ENCODE measurements around the gene CHST6.
A peak's percentile ranks its signal among the peaks of the same experiment; 100 is the strongest.
"Not testable (repeated sequence)": the region's sequence is repeated elsewhere in the genome, so short reads cannot be mapped to it uniquely, and the experiment has no call there.

Gene CHST6

GRCh38 chr16:75526032-75526790, 31.0 kb upstream of the CHST6 start:
- H3K4me1 ChIP-seq (ENCODE audit: low read depth, poor library complexity, severe bottlenecking) = no peaks in the 10 kb centered on the region
- no peak overlapping the region for H3K4me3 ChIP-seq (IDR thresholded peaks at IDR 0.05; ENCODE audit: insufficient read depth, low read depth, low read length)
- H4K20me1 ChIP-seq (ENCODE audit: insufficient read depth) = no peaks in the 10 kb centered on the region
- no peak overlapping the region for H3K27ac ChIP-seq
- no peaks in the 10 kb centered on the region for H3K79me2 ChIP-seq (ENCODE audit: insufficient read depth, low read depth)
- no peak overlapping the region for H2AFZ ChIP-seq (ENCODE audit: low read depth)
- no peak for TF ChIP-seq CTCF (conservative IDR thresholded peaks at IDR 0.05; ENCODE audit: low read depth, low read length)
- no peaks in the 10 kb centered on the region for H3K36me3 ChIP-seq (ENCODE audit: insufficient read depth)
- H3K27me3 ChIP-seq (ENCODE audit: insufficient read depth, low read depth) = no peaks in the 10 kb centered on the region
- no peak overlapping the region for H3K4me2 ChIP-seq
- no peak overlapping the region for H3K9ac ChIP-seq

GRCh38 chr16:75519175-75519574, 23.9 kb upstream of the CHST6 start:
- no peak for TF ChIP-seq CTCF (conservative IDR thresholded peaks at IDR 0.05; ENCODE audit: low read depth, low read length)
- Histone ChIP-seq H3K9ac (no peak overlapping the region), H2AFZ (ENCODE audit: low read depth) (no peak overlapping the region)

GRCh38 chr16:75516189-75516966, 21.1 kb upstream of the CHST6 start:
- not testable (repeated sequence) for H3K4me3 ChIP-seq (IDR thresholded peaks at IDR 0.05; ENCODE audit: insufficient read depth, low read depth, low read length); H3K27me3 ChIP-seq (ENCODE audit: insufficient read depth, low read depth); H4K20me1 ChIP-seq (ENCODE audit: insufficient read depth); H3K27ac ChIP-seq; H3K36me3 ChIP-seq (ENCODE audit: insufficient read depth); H3K79me2 ChIP-seq (ENCODE audit: insufficient read depth, low read depth); H3K4me1 ChIP-seq (ENCODE audit: low read depth, poor library complexity, severe bottlenecking)
- Histone ChIP-seq H3K4me2 (peak overlapping the region; percentile 66), H2AFZ (ENCODE audit: low read depth) (peak overlapping the region; percentile 98), H3K9ac (peak overlapping the region; percentile 71)

More at GRCh38 chr16:75519175-75519574, 23.9 kb upstream of the CHST6 start:
- H3K36me3 ChIP-seq (ENCODE audit: insufficient read depth) = no peaks in the 10 kb centered on the region
- H3K4me2 ChIP-seq = no peak overlapping the region
- H3K4me3 ChIP-seq (IDR thresholded peaks at IDR 0.05; ENCODE audit: insufficient read depth, low read depth, low read length) = no peak overlapping the region
- H3K27me3 ChIP-seq (ENCODE audit: insufficient read depth, low read depth) = no peaks in the 10 kb centered on the region
- no peaks in the 10 kb centered on the region for H3K4me1 ChIP-seq (ENCODE audit: low read depth, poor library complexity, severe bottlenecking)
- H3K79me2 ChIP-seq (ENCODE audit: insufficient read depth, low read depth) = no peaks in the 10 kb centered on the region
- H3K27ac ChIP-seq = no peak overlapping the region
- H4K20me1 ChIP-seq (ENCODE audit: insufficient read depth) = no peaks in the 10 kb centered on the region

- no peaks in the 10 kb centered on the region for H3K27me3 ChIP-seq (ENCODE audit: insufficient read depth, low read depth)
- no peak for TF ChIP-seq CTCF (conservative IDR thresholded peaks at IDR 0.05; ENCODE audit: low read depth, low read length)
Observed at GRCh38 chr16:75514296-75514695, 19.1 kb upstream of the CHST6 start.

GRCh38 chr16:75506574-75506973, 11.3 kb upstream of the CHST6 start:
- Histone ChIP-seq H3K27me3 (ENCODE audit: insufficient read depth, low read depth) (no peaks in the 10 kb centered on the region), H3K4me1 (ENCODE audit: low read depth, poor library complexity, severe bottlenecking) (no peaks in the 10 kb centered on the region), H3K27ac (no peak overlapping the region), H3K9ac (no peak overlapping the region), H4K20me1 (ENCODE audit: insufficient read depth) (no peaks in the 10 kb centered on the region), H3K4me2 (no peak overlapping the region), H3K79me2 (ENCODE audit: insufficient read depth, low read depth) (no peaks in the 10 kb centered on the region), H3K4me3 (IDR thresholded peaks at IDR 0.05; ENCODE audit: insufficient read depth, low read depth, low read length) (no peak overlapping the region), H3K36me3 (ENCODE audit: insufficient read depth) (no peaks in the 10 kb centered on the region), H2AFZ (ENCODE audit: low read depth) (no peak overlapping the region)
- TF ChIP-seq CTCF (conservative IDR thresholded peaks at IDR 0.05; ENCODE audit: low read depth, low read length) = no peak

More at GRCh38 chr16:75514296-75514695, 19.1 kb upstream of the CHST6 start:
- Histone ChIP-seq H3K4me1 (ENCODE audit: low read depth, poor library complexity, severe bottlenecking) (no peaks in the 10 kb centered on the region), H3K9ac (no peak overlapping the region), H3K36me3 (ENCODE audit: insufficient read depth) (no peaks in the 10 kb centered on the region), H3K79me2 (ENCODE audit: insufficient read depth, low read depth) (no peaks in the 10 kb centered on the region), H3K4me2 (no peak overlapping the region), H3K4me3 (IDR thresholded peaks at IDR 0.05; ENCODE audit: insufficient read depth, low read depth, low read length) (no peak overlapping the region), H3K27ac (no peak overlapping the region), H4K20me1 (ENCODE audit: insufficient read depth) (no peaks in the 10 kb centered on the region), H2AFZ (ENCODE audit: low read depth) (no peak overlapping the region)
